NCI-H526 (cell line): Measurements from ENCODE around the gene PTGES.
A peak's percentile ranks its signal among the peaks of the same experiment; 100 is the strongest.
"Not testable (repeated sequence)": the region's sequence is repeated elsewhere in the genome, so short reads cannot be mapped to it uniquely, and the experiment has no call there.

ENCODE experiments used
- DNase-seq, 2 experiments: peaks; one replicate each; lab custom pipeline; 2025; lab: John Stamatoyannopoulos, UW

Gene PTGES

GRCh38 chr9:129752900-129753729, at the start of gene PTGES:
TSS of gene PTGES (minus strand) at chr9:129753042. CDS start at chr9:129753012, 30 bp downstream.
- peak in 1 of 2 experiments; percentile 75 for DNase-seq

- no peak for DNase-seq
Observed at GRCh38 chr9:129801504-129801903, 48.7 kb upstream of the PTGES start.

- no peak for DNase-seq
Observed at GRCh38 chr9:129798973-129799372, 46.1 kb upstream of the PTGES start.

- not testable (repeated sequence) for DNase-seq
Observed at GRCh38 chr9:129796029-129796428, 43.2 kb upstream of the PTGES start.

- DNase-seq, result no peak
Observed at GRCh38 chr9:129794549-129794948, 41.7 kb upstream of the PTGES start.

GRCh38 chr9:129786481-129786880, 33.6 kb upstream of the PTGES start:
- DNase-seq, result no peak

- no peak for DNase-seq
Observed at GRCh38 chr9:129785866-129786265, 33.0 kb upstream of the PTGES start.

- DNase-seq, result not testable (repeated sequence)
Observed at GRCh38 chr9:129784970-129785369, 32.1 kb upstream of the PTGES start.

- peak in 1 of 2 experiments; percentile 60 for DNase-seq
Observed at GRCh38 chr9:129783516-129784361, 30.9 kb upstream of the PTGES start.

- DNase-seq, result no peak
Observed at GRCh38 chr9:129781981-129782380, 29.1 kb upstream of the PTGES start.

- no peak for DNase-seq
Observed at GRCh38 chr9:129781131-129781530, 28.3 kb upstream of the PTGES start.

- no peak for DNase-seq
Observed at GRCh38 chr9:129779560-129780190, 26.8 kb upstream of the PTGES start.

GRCh38 chr9:129778469-129778868, 25.6 kb upstream of the PTGES start:
- no peak for DNase-seq

GRCh38 chr9:129777769-129778130, 24.9 kb upstream of the PTGES start:
- DNase-seq, result no peak

- no peak for DNase-seq
Observed at GRCh38 chr9:129776938-129777768, 24.3 kb upstream of the PTGES start.

GRCh38 chr9:129776566-129776937, 23.7 kb upstream of the PTGES start:
- no peak for DNase-seq

GRCh38 chr9:129776096-129776495, 23.3 kb upstream of the PTGES start:
- DNase-seq, result not testable (repeated sequence)

- no peak for DNase-seq
Observed at GRCh38 chr9:129775448-129775798, 22.6 kb upstream of the PTGES start.

- no peak for DNase-seq
Observed at GRCh38 chr9:129774791-129775447, 22.1 kb upstream of the PTGES start.

GRCh38 chr9:129773262-129774048, 20.6 kb upstream of the PTGES start:
- no peak for DNase-seq
